ENCODE results near the gene GRK3. TPM values are rescaled to one million over a fixed set of nuclear protein-coding genes. Genes with fewer than 3 reads are reported as not detected.

The GRK3 gene
- total and polyA plus RNA-seq, 12 donors, result 0.97 to 9.0 (median 5.2) TPM

GRCh38 chr22:25545146-25545545 is 19.3 kb upstream of the GRK3 start:
- 79 to 83% methylated on average over 3 of the region's 3 CpGs for WGBS, 2 donors
- peaks cover 0 to 23% (median 0%) of the 10 kb centered on the region in 9 donors for H3K4me1 ChIP-seq
- no peaks in the 10 kb centered on the region for H3K27me3 ChIP-seq
- no peak for DNase-seq
- H3K36me3 ChIP-seq, result no peaks in the 10 kb centered on the region
- TF ChIP-seq, protein P1, sequence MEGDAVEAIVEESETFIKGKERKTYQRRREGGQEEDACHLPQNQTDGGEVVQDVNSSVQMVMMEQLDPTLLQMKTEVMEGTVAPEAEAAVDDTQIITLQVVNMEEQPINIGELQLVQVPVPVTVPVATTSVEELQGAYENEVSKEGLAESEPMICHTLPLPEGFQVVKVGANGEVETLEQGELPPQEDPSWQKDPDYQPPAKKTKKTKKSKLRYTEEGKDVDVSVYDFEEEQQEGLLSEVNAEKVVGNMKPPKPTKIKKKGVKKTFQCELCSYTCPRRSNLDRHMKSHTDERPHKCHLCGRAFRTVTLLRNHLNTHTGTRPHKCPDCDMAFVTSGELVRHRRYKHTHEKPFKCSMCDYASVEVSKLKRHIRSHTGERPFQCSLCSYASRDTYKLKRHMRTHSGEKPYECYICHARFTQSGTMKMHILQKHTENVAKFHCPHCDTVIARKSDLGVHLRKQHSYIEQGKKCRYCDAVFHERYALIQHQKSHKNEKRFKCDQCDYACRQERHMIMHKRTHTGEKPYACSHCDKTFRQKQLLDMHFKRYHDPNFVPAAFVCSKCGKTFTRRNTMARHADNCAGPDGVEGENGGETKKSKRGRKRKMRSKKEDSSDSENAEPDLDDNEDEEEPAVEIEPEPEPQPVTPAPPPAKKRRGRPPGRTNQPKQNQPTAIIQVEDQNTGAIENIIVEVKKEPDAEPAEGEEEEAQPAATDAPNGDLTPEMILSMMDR (IDR thresholded peaks at IDR 0.05), result no peak
- no peak overlapping the region for H3K27ac ChIP-seq
- ATAC-seq, result no peak
- peaks cover 0 to 13% (median 0%) of the 10 kb centered on the region in 11 donors for H3K9me3 ChIP-seq
- intact Hi-C loops (cut with DNase I), result loop anchor here in 5 of 10 donors (5.0 to 10.0 kb wide), 4 partner anchors 142 to 230 kb away; no protein-coding TSS in a partner anchor
- H3K4me3 ChIP-seq, result no peak overlapping the region

- TF ChIP-seq, protein P1 (IDR thresholded peaks at IDR 0.05), result no peak
- no peak for DNase-seq
- Histone ChIP-seq H3K9me3 (peaks cover 0 to 18% (median 0%) of the 10 kb centered on the region in 11 donors), H3K27ac (peak overlapping the region in 1 of 10 donors; percentile 31), H3K4me1 (peaks cover 0 to 23% (median 0%) of the 10 kb centered on the region in 9 donors), H3K4me3 (no peak overlapping the region), H3K27me3 (no peaks in the 10 kb centered on the region), H3K36me3 (no peaks in the 10 kb centered on the region)
- ATAC-seq, result peak in 1 of 8 donors; percentile 40
- intact Hi-C loops (cut with DNase I), result loop anchor here in 5 of 10 donors (5.0 to 10.0 kb wide), 4 partner anchors 142 to 229 kb away; no protein-coding TSS in a partner anchor
- 89 to 92% methylated on average over 10 of the region's 10 CpGs for WGBS, 2 donors
These were observed 18.8 kb upstream of the GRK3 start for GRCh38 chr22:25545672-25546071.

DNA sequence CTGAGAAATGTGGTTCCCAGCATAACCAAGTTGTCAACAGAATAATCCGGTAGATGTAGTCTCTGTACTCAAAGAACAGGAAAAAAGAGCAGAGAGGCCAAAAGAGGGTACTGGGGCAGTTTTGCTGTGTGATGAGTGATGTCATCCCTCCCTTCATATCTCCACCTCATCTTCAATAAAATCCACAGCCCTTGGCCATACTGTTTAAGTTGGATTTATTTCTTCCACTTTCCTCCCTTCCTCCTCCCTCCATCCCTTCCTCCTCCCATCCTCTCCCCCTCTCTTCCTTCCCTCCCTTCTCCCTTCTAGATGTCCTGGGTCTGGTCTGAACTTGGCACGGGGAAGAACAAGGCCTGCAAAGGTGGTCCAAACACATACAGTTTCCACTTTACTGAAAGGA is 18.2 kb upstream of the GRK3 start:
- H3K27me3 ChIP-seq, result no peaks in the 10 kb centered on the region
- 84 to 86% methylated on average over 2 of the region's 2 CpGs for WGBS, 2 donors
- peak overlapping the region in 1 of 10 donors; percentile 31 for H3K27ac ChIP-seq
- H3K4me3 ChIP-seq, result no peak overlapping the region
- ATAC-seq, result no peak
- H3K9me3 ChIP-seq, result peaks cover 0 to 19% (median 0%) of the 10 kb centered on the region in 11 donors
- peaks cover 0 to 23% (median 0%) of the 10 kb centered on the region in 9 donors for H3K4me1 ChIP-seq
- intact Hi-C loops (cut with DNase I), result loop anchor here in 5 of 10 donors (5.0 to 10.0 kb wide), 4 partner anchors 141 to 229 kb away; no protein-coding TSS in a partner anchor
- no peaks in the 10 kb centered on the region for H3K36me3 ChIP-seq
- TF ChIP-seq, protein P1 (IDR thresholded peaks at IDR 0.05), result no peak
- no peak for DNase-seq

DNA sequence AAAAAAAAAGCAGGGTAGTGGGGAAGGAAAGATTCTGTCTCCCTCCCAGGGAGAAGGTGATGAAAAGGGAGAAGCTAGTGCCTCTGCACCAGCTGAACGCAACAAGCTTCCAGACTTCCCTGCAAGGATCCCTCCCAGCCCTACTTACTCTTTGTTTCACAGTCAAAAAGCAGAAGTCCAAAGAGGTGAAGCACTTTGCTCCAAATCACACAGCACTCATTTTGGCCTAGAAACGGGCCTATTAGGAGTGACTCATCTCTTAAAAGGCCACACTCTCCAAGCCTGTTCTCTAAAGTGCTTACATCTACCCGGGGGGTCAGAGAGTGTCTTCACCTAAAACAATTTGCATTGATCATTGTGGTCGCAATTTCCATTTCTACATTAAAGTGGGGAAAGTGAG is 17.7 kb upstream of the GRK3 start:
- H3K27ac ChIP-seq, result peak overlapping the region in 1 of 10 donors; percentile 14
- DNase-seq (no peak), ATAC-seq (peak in 1 of 8 donors; percentile 50)
- no peaks in the 10 kb centered on the region for H3K36me3 ChIP-seq
- H3K27me3 ChIP-seq, result no peaks in the 10 kb centered on the region
- peaks cover 0 to 14% (median 0%) of the 10 kb centered on the region in 11 donors for H3K9me3 ChIP-seq
- peaks cover 0 to 23% (median 0%) of the 10 kb centered on the region in 9 donors for H3K4me1 ChIP-seq
- TF ChIP-seq, protein P1 (IDR thresholded peaks at IDR 0.05), result no peak
- 83 to 90% methylated on average over 4 of the region's 4 CpGs for WGBS, 2 donors
- intact Hi-C loops (cut with DNase I), result loop anchor here in 5 of 10 donors (5.0 to 10.0 kb wide), 4 partner anchors 141 to 228 kb away; no protein-coding TSS in a partner anchor
- H3K4me3 ChIP-seq, result no peak overlapping the region
